ENCODE data around the gene FRMD3.

The FRMD3 gene

GRCh38 chr9:83538172-83538889 is at the start of gene FRMD3:
Gene FRMD3, minus strand, starts transcription at chr9:83538401. Its CDS starts 170 bp downstream, at chr9:83538231.
- DNase-seq: peak in 38 of 51 donors; percentile 5 to 74 (median 53)

DNA sequence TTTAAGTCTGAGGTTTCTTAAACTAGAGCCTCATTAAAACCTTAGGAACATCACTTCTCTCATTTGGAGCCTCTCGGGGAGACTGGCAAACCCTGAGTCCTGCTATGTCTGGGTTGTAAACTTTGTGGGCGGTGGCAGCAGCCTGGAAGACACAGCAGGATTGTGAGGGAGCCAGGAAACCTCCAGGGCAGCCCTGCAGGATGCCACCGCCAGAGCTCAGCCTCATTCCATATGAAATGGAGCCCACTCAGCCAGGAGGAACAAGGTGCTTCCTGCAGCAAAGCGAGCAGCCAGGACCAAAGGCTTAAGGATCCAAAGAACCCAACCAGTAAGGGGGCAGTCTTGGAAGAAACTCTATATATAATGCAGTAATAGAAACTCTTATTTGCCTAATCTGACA is 46.8 kb upstream of the FRMD3 start:
- DNase-seq: no peak

- peak in 4 of 51 donors; percentile 1 to 12 (median 6) for DNase-seq
Observed at GRCh38 chr9:83583151-83584014, 45.2 kb upstream of the FRMD3 start.

GRCh38 chr9:83582029-83582428 is 43.8 kb upstream of the FRMD3 start:
- DNase-seq: no peak

DNA sequence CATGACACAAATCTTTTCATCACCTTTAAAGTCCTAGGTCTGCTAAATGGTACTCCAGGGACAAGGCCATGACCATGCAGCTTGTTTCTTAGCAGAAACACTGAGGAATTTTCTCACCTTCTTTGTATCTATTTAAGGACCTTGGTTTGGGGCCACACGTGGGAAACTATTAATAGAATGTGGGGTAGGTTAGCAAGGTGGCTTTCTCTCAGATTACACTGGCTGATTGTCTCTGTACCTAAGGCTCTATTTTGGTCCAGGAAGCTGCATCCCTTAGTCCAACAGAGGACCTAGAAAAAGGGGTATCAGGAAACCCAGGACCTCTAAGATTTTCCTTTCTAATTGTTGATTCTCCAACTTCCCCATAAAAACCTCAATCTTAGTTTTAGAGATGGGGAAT is 36.3 kb upstream of the FRMD3 start:
- no peak for DNase-seq

GRCh38 chr9:83572524-83572923 is 34.3 kb upstream of the FRMD3 start:
- peak in 1 of 51 donors; percentile 1 for DNase-seq

DNA sequence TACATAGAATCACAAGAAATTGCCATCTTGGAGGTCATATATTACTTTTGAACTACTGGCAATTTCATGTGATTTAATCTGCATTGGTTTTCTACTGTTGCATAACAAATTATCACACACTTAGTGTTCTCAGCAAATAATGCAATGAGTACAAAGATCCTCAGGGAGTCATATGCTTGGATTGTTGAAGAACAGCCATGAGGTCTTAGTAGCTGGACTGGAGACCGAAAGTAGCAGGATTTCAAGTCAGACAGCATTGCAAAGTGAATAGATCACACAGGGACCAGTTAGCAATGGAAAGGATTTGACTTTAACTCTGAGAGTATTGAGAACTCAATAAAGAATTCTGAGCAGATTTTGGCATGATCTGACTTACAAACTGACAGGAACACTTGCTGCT is 32.2 kb upstream of the FRMD3 start:
- no peak for DNase-seq

DNA sequence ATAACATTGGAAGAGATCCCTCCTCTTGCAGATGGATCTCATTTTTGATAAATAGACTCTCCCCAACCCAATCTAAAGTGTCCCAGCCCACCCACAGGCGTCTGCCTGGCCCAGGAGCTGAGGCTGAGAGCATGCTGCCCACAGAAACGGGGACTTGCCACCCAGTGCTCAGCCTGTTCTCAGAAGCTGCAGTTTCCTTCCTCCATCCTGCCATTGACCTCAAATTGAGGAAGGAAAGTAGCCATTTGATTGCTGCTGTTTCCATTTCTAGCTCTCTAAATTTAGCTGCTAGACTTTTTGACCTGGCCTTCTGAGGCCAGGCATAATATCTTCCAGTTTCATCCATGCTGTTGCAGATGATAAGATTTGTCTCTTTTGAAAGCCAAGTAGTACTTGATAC is 31.1 kb upstream of the FRMD3 start:
- DNase-seq: peak in 1 of 51 donors; percentile 3

DNA sequence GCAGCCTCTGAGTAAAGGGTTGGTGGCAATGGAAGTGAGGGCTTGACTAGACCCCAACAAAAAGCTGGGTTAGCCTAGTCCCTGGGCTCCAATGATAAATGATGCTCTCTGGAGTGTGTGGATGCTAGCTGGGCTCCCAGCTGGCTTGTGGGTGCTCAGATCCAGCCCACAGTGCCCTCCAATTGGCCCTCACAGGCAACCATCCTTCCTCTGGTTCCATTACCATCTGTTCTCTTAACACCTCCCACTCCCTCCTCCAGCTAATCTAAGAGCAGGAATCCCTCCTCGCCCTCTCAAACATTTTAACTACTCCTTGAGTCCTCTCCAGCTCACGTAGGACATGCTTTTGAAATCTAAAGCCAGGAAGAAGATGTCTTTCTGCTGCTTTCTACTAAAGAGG is 25.2 kb upstream of the FRMD3 start:
- DNase-seq: no peak

- DNase-seq: no peak
Observed at GRCh38 chr9:83560169-83560826, 22.1 kb upstream of the FRMD3 start.

GRCh38 chr9:83557771-83558170 is 19.6 kb upstream of the FRMD3 start:
- no peak for DNase-seq

GRCh38 chr9:83557317-83557716 is 19.1 kb upstream of the FRMD3 start:
- DNase-seq: no peak

DNA sequence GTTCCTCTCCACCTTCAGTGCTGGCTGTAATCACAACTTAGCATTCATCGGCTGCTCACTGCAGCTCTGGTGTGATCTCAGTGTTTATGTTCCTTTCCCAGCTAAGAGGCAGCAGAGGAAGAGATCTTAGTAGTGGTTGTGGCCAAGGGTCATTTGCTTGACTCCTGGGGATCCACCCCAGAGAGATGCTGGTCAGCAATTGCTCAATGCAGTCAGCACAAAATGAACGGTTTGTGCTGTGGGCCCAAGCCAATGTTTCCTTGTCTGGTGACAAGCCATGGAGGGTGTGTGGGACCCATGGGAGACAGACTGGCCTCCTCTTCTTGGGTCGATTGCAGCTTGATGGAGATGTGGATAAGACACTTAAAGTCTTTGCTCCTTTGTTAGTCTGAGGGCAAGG is 16.1 kb upstream of the FRMD3 start:
- no peak for DNase-seq

GRCh38 chr9:83544002-83544698 is 5.9 kb upstream of the FRMD3 start:
- no peak for DNase-seq

DNA sequence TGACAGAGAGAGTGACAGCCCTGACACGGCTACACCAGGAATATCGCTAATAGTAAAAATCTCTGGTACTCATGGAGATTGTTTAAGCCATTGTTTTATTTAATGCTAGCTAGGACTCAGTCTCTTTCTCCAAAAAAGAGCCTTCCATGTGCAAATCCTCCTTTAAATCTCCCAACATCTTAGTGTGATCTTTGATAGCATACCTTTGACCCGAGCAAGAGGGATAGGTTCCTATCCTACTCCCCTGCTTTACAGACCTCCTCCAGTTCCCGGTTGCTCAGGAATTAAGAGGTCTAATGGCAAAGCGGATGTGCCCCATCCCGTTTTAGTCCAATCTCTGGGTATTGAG is 663 bp upstream of the FRMD3 start:
- no peak for DNase-seq

- peak in 5 of 51 donors; percentile 2 to 34 (median 23) for DNase-seq
Observed at GRCh38 chr9:83537331-83538171, 650 bp downstream of the FRMD3 start.

- no peak for DNase-seq
Observed at GRCh38 chr9:83536332-83536731, 1.9 kb downstream of the FRMD3 start.

DNA sequence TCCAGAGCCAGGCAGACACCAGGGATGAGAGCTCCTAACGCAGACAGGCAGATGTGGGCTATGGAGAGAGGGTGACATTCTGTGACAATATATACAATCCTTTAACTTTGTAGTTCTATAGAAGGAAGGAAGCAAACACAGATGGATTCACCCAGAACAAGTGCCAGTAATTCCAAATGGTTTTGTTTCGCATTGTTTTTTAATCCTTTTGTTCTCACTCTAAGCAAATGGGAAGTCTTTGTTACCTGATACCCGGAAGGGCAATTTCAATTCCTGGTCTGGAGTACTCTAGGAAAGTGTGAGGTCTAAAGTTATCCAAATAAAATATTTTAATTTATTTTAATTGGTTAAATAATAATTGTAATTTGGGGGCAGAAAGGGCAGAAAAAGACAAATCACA is 2.5 kb downstream of the FRMD3 start:
- DNase-seq: no peak

DNA sequence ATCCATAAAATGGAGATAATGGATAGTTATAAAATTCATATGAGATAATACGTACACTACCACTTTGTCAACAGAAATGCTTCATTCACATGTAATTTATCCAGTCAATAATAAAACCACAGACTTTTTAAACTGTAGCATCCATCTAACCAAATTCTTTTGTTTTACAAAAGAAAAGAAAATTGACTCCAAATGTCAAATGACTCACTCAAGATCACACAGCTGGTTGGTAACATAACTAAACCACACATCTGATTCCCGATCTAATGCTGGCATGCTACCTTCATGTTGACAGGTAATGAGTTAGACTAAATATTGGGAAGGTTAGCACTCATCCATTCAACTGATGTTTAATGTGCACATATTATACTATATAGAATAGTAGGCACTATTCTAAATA is 4.9 kb downstream of the FRMD3 start:
- no peak for DNase-seq

GRCh38 chr9:83526901-83527300 is 11.3 kb downstream of the FRMD3 start:
- no peak for DNase-seq

GRCh38 chr9:83526211-83526610 is 12.0 kb downstream of the FRMD3 start:
- DNase-seq: no peak
